Neural crest cell (in vitro differentiated cells): Measurements from ENCODE around the gene ERGIC1. TPM values are rescaled to one million over a fixed set of nuclear protein-coding genes. Genes with fewer than 3 reads are reported as not detected.
"Not testable (repeated sequence)": the region's sequence is repeated elsewhere in the genome, so short reads cannot be mapped to it uniquely, and the experiment has no call there.

Experiments used
- DNase-seq: peaks from one replicate; pipeline ENCODE4 v3.0.0; 2021; ENCODE audit warnings: low read depth, mixed read lengths, low spot score
- H3K27ac Mint-ChIP-seq: one replicate; pipeline ENCODE4 v1.8.0; 2021; ENCODE audit warnings: mild to moderate bottlenecking, mixed read lengths; ENCODE audit not compliant: unreplicated experiment
- H3K27me3 Mint-ChIP-seq: 2 replicates; pipeline ENCODE4 v1.8.0; 2021; ENCODE audit warnings: low read depth, mild to moderate bottlenecking, mixed read lengths
- H3K36me3 Mint-ChIP-seq: 2 replicates; pipeline ENCODE4 v1.8.0; 2021; ENCODE audit warnings: low read depth, mild to moderate bottlenecking, mixed read lengths
- H3K4me1 Mint-ChIP-seq: 2 replicates; pipeline ENCODE4 v1.8.0; 2021; ENCODE audit warnings: mixed read lengths
- H3K4me3 Mint-ChIP-seq: one replicate; pipeline ENCODE4 v1.8.0; 2021; ENCODE audit warnings: mild to moderate bottlenecking, mixed read lengths
- H3K9me3 Mint-ChIP-seq: 2 replicates; pipeline ENCODE4 v1.8.0; 2021; ENCODE audit warnings: mixed read lengths
- total RNA-seq: library from RNA; stranded (reverse); gene quantifications from 2 replicates; pipeline ENCODE4 v1.2.1, GENCODE V29; 2021
- TF ChIP-seq, protein P1 (sequence below): fragments of 200-600 bp; sonication (generic); conservative IDR thresholded peaks from 2 replicates; pipeline ENCODE4 v1.5.0; 2021; ENCODE audit warnings: antibody characterized with exemption, mild to moderate bottlenecking

The ERGIC1 gene
- total RNA-seq, 1 donor from 2014 or later: 108 TPM

DNA sequence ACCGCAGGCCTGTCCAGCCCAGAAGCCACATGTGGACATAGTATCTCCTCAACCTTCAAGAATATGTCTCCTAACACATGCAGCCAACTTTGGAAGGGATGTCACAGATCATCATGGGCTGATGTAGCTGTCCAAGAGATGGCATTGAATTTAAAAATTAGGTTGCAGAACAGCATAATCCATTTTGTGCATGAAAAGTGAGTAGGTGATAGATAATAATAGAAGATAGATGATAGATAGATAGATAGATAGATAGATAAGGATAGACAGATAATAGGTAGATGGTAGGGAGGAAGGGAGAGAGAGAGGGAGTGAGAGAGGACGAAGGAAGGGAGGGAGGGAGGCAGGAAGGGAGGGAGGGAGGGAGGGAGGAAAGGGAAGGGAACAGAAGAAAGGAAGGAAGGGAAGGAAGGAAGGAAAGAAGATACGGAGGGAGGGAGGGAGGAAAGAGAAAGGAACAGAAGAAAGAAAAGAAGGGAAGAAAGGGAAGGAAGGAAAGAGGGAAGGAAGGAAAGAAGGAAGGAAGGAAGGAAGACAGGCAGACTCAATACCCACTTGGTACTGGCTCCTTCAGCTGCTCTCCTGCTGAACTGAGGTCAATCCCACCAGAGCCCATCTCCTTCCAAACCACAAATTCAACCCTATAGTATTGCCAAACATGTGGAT lies 28.9 kb upstream of the ERGIC1 start:
- Mint-ChIP-seq H3K27ac (no peak overlapping the region), H3K27me3 (no peaks in the 10 kb centered on the region), H3K4me3 (no peak overlapping the region), H3K9me3 (peaks cover 2% of the 10 kb centered on the region), H3K36me3 (peaks cover 2% of the 10 kb centered on the region), H3K4me1 (peaks cover 17% of the 10 kb centered on the region)
- no peak for DNase-seq
- TF ChIP-seq, protein P1, sequence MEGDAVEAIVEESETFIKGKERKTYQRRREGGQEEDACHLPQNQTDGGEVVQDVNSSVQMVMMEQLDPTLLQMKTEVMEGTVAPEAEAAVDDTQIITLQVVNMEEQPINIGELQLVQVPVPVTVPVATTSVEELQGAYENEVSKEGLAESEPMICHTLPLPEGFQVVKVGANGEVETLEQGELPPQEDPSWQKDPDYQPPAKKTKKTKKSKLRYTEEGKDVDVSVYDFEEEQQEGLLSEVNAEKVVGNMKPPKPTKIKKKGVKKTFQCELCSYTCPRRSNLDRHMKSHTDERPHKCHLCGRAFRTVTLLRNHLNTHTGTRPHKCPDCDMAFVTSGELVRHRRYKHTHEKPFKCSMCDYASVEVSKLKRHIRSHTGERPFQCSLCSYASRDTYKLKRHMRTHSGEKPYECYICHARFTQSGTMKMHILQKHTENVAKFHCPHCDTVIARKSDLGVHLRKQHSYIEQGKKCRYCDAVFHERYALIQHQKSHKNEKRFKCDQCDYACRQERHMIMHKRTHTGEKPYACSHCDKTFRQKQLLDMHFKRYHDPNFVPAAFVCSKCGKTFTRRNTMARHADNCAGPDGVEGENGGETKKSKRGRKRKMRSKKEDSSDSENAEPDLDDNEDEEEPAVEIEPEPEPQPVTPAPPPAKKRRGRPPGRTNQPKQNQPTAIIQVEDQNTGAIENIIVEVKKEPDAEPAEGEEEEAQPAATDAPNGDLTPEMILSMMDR: no peak

DNA sequence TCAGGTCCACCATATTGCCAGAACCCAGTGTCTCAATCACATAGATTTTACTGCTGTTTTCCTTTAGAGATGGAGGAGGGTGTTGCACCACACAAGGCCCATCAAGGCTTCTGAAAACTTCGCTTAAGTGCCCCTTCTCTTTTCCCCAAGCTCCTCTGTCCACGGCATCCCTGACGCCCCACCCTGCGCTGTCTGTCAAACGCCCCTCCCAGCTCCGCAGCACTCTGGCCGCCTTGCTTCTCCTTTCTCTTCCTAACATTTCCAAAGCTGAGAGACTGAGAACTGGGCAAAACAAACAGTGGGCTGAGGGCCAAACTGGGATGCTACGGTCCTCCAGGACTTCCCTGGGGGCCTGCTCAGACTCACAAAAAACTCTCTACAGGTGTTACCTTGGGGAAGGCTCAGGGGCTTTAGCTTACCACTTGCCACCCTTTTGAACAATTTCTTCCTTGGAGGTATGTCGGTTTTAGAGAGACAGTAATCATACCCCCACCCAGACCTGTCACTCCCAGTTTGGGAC lies 28.3 kb upstream of the ERGIC1 start:
- no peaks in the 10 kb centered on the region for H3K27me3 Mint-ChIP-seq

DNA sequence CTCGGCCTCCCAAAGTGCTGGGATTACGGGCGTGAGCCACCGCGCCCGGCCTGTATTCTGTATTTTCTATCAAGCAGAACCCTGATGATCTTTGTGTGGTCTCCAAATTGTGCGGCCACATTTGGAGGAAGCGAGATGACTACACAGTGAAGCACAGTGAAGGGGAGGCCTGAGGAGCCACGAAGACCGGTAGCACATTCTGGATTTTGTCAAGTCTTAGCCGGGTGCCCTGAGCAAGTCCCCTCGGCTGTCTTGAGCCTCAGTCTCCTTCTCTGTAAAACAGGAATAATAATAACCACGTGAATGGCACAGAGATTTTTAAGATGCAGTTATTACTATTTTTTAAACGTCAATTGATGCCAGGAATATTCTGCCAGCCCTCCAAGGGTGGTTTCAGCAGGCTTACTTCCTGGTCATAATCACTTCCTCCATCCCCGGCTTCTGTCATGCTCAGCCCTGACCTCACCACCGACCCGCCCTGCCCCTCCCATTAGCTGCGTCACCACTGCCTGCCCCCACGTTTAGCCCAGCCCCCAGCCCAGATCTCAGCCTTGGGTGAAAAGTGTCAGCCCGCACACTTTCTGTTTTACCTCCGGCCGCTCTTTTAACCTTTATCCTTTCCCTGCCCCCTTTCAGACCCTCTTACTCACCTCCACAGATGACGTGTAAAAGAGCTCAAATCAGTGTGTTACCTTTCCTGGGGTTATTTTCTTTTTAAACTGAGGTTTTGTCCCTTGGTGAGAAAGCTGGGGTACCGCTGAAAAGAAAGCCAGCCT lies 27.0 kb upstream of the ERGIC1 start:
- H3K36me3 Mint-ChIP-seq: peaks cover 2% of the 10 kb centered on the region
- no peaks in the 10 kb centered on the region for H3K27me3 Mint-ChIP-seq
- TF ChIP-seq, protein P1: no peak
- H3K4me1 Mint-ChIP-seq: peaks cover 17% of the 10 kb centered on the region
- H3K27ac Mint-ChIP-seq: peak overlapping the region; percentile 82
- peak; percentile 35 for DNase-seq
- peak overlapping the region; percentile 6 for H3K4me3 Mint-ChIP-seq
- H3K9me3 Mint-ChIP-seq: peaks cover 4% of the 10 kb centered on the region

More for the DNA sequence above, 28.3 kb upstream of the ERGIC1 start:
- H3K27ac Mint-ChIP-seq: no peak overlapping the region
- H3K4me1 Mint-ChIP-seq: peaks cover 17% of the 10 kb centered on the region
- peaks cover 4% of the 10 kb centered on the region for H3K9me3 Mint-ChIP-seq
- no peak overlapping the region for H3K4me3 Mint-ChIP-seq
- TF ChIP-seq, protein P1: no peak
- H3K36me3 Mint-ChIP-seq: peaks cover 2% of the 10 kb centered on the region
- DNase-seq: no peak

DNA sequence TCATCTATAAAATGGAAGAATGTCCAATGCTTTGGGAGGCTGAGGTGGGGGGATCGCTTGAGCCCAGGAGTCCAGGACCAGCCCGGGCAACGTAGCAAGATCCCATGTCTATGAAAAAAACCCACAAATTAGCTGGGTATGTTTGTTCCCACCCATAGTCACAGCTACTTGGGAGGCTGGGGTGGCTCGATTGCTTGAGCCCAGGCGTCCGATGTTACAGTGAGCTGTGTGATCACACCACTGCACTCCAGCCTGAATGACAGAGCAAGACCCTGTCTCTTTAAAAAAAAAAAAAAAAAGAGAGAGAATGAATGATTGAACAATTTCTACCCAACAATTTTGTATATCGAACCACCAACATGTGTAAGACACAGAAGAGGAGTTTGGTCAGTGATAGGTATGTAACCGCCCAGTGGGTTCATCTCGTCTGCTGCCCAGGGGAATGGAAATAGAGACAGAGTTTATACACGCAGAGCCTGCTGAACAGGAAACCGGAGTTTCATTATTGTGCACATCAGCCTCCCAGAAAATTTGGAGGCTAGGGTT lies 26.2 kb upstream of the ERGIC1 start:
- Mint-ChIP-seq H3K27ac (peak overlapping the region; percentile 71), H3K9me3 (peaks cover 4% of the 10 kb centered on the region), H3K27me3 (no peaks in the 10 kb centered on the region), H3K4me1 (peaks cover 17% of the 10 kb centered on the region), H3K36me3 (peaks cover 2% of the 10 kb centered on the region), H3K4me3 (no peak overlapping the region)
- no peak for DNase-seq
- TF ChIP-seq, protein P1: no peak

DNA sequence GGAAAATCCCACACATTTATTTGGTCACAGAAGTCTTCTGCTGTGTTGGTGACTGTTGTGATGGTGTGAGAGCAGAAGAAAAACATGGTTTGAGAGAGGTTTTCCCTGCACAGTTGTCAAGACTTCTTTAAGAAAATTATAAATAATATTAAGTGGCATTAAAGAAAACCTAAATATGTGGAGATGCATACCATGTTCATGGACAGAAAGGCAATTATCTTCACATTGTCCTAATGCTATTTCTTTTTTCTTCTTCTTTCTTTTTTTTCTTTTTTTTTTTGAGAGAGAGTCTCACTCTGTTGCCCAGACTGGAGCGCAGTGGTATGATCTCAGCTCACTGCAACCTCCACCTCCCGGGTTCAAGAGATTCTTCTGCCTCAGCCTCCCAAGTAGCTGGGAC lies 24.3 kb upstream of the ERGIC1 start:
- DNase-seq: no peak
- Mint-ChIP-seq H3K9me3 (peaks cover 4% of the 10 kb centered on the region), H3K4me1 (peaks cover 13% of the 10 kb centered on the region), H3K27me3 (no peaks in the 10 kb centered on the region), H3K36me3 (peaks cover 2% of the 10 kb centered on the region), H3K4me3 (no peak overlapping the region), H3K27ac (no peak overlapping the region)
- TF ChIP-seq, protein P1: no peak

DNA sequence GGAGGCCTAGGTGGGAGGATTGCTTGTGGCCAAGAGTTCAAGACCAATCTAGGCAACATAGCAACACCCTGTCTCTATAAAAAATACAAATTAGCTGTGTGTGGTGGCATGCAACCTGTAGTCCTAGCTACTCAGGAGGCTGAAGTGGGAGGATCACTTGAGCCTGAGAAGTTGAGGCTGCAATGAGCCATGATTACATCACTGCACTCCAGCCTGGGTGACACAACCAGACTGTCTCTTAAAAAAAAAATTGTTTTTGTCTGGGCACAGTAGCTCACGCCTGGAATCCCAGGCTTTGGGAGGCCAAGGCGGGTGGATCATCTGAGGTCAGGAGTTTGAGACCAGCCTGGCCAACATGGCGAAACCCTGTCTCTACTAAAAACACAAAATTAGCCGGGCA lies 23.1 kb upstream of the ERGIC1 start:
- H3K4me3 Mint-ChIP-seq, H3K4me1 Mint-ChIP-seq, H3K27ac Mint-ChIP-seq, DNase-seq, H3K36me3 Mint-ChIP-seq, H3K9me3 Mint-ChIP-seq, H3K27me3 Mint-ChIP-seq: not testable (repeated sequence)
